ENCODE data around the gene MYADML2.
"Not testable (repeated sequence)": the region's sequence is repeated elsewhere in the genome, so short reads cannot be mapped to it uniquely, and the experiment has no call there.

MYADML2 gene

DNA sequence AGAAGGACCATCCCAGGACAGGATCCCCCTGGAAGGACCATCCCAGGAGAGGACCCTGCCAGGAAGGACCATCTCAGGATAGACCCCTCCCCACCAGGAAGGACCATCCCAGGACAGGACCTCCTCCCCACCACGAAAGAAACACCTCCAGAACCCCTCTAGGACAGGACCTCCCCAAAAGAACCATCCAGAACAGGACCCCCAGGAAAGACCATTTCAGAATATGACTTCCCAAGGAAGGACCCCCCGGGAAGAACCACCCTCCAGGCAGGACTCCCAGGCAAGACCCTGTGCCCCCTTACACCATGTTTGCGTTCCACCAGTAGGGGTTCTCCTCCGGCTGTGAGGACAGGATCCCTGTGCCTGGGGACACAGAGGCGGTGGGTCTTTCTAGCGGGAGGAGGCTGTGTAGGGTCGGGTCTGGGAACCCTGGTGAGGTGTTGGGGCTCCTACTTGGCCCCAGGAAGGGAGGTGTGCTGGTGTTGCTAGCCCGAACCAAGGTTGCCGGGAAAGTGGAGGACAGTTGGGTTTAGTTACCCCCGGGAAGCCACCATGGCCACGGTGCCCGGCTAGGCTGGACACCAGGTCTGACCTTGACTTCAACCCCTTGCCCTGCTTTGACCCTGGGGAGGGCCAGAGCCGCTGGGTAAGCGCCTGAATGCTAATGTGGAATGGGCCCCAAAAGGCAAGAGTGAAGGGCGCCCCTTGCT, 11.8 kb upstream of the MYADML2 start:
- no peak for DNase-seq

DNA sequence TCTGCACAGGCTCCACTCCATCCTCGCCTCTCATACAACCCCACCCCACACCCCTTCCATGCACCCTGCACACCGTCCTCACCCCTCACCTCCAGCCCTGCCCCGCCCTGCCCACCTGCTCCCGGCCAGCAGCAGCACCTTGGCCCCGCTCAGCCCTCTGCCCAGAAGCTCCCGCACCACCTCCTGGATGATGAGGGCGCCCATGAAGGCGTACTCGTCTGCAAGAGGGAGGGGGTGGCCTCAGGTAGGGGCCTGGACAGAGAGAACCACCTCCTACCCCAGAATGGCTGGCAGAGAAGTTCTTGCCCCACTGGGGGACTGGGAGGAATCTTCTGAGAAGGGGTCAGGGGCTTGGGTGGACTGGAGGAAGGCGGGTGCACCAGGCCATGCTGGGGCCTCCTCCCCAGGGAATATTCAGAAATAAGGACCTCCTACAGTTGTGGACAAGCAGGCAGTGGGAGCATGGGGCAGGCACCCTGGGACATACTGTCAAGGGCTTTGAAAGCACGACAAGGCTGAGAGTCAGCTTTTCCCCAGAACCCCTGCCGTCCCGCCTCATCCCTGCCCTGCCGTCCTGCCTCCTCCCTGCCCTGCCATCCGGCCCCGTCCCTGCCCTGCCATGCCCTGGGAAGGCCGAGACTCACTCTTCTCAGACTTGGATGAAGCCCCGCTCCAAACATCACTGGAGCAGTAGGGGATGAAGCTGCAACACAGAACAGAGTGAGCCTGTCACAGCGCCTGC, 10.8 kb upstream of the MYADML2 start:
- no peak for DNase-seq

DNA sequence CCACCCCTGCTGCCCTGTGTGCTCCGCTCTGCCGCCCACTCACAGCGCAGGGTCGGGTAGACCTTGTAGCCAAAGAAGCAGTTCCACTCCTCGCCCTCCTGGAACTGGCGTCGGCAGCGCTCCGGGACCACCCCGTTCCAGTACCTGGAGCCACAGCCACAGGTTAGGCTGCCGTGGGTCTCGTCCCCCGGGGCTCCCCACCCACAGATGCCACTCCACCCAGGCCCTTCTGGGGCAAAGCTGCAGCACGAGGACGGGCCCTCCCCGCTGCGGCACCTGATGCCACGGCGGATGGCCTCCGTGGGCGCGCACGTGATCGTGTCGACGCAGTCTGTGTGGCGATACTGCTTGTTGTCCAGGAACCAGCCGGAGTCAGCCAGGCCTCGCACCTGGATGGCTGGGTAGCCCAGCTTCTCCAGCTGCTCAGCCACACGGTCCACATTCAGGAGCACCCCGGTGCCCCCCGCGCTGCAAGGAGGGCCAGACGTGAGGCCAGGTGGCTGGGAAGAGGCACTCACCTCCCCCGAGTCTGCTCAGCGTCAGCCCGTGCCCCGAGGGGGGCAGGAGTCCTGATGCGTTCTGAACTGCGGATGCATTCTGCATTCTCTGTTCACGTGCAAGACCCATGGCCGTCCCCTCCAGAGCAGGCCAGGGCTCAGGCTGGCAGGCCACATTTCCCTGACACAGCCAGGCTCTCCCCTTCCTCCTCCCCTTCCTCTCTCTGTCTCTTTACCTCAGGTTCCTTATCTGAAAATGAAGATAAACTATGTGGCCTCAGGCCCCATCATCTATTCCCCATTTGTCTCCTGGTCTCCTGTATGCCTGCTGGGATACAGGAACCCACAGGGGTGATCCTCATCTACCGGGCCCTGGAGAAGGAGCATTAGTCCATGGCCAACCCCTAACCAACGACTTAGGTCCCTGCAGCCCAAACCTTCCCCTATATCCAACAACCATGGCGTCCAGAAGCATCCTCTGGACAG, 9.9 kb upstream of the MYADML2 start:
- no peak for DNase-seq

DNA sequence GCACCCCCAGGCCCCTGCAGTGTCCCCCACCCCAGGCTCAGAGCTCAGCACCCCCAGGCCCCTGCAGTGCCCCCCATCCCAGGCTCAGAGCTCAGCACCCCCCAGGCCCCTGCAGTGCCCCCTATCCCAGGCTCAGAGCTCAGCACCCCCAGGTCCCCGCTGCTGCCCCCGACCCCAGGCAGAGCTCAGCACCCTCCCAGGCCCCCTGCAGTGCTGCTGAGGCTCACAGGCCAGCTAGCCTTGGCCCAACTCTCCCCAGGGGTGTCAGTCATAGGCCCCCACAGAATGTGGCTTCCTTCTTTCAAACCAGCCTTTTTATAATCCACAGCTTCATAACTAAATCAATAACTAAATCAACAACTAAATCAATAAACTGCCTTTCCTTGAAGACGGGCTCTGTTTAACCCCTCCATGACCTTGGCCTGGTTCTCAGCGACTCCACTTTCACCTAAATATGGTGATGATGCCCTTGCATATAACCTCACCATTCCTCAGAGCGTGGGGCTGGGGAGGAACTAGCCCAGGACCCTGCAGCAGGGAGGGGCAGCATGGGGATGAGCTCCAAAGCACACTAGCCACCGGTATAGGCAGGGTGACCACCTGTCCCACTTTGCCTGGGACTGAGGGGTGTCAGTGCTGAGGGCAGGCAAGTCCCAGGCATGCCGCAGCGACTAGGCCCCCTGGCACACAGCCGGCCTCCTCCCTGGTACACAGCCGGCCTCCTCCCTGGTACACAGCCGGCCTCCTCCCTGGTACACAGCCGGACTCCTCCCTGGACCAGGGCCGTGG, 8.9 kb upstream of the MYADML2 start:
- no peak for DNase-seq

DNA sequence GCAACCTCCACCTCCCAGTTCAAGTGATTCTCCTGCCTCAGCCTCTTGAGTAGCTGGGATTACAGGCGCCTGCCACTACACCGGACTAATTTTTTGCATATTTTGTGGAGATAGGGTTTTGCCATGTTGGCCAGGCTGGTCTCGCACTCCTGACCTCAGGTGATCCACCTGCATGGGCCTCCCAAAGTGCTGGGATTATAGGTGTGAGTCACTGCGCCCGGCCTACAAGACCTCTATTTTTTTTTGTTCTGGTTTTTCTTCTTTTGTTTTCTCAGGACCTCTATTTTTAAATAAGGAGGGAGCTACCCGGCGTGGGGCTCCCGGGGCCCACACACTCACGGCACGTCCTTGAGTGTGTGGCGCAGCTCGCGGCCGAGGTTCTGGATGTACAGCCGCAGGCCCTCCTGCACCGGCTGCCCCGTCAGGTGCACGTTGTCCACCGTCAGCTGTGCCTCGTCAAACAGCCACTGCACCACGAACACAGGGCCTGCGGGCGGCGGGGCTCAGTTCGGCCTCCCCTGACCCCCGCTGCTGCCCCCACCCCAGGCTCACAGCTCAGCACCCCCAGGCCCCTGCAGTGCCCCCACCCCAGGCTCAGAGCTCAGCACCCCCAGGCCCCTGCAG, 8.1 kb upstream of the MYADML2 start:
- DNase-seq: no peak

DNA sequence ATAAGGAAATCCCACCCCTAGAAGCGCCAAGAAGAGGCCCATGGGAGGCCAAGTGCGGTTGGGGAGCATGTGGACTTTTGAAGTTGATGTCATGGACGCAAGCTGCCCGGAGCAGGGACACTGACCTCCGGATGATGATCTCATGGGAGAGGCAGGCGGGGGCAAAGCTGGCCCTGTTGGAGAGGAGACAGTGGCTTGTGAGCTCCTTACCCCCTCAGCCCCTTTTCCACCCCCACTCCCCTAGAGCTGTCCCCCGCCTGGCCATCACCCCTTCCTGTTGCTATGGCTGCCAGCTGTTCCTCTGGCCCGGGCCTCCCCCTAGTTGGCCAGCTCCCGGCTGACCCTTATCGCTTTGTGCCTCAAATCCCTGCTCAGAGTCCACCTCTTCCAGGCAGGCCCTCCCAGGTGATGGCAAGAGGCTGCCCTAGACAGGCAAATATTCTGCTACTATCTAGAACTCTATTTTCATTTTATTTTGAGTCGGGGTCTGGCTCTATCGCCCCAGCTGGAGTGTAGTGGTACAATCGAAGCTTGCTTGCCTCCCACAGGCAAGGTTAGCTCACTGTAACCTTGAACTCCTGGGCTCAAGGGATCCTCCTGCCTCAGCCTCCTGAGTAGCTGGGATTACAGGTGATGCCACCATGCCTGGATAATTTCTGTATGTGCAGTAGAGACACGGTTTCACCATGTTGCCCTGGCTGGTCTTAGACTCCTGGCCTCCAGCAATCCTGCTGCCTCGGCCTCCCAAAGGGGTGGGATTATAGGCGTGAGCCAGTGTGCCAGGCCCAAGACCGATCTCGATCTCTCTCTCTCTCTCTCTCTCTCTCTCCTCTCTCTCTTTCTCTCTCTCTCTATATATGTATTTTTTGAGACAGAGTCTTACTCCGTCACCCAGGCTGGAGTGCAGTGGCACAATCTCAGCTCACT, 7.4 kb upstream of the MYADML2 start:
- no peak for DNase-seq

DNA sequence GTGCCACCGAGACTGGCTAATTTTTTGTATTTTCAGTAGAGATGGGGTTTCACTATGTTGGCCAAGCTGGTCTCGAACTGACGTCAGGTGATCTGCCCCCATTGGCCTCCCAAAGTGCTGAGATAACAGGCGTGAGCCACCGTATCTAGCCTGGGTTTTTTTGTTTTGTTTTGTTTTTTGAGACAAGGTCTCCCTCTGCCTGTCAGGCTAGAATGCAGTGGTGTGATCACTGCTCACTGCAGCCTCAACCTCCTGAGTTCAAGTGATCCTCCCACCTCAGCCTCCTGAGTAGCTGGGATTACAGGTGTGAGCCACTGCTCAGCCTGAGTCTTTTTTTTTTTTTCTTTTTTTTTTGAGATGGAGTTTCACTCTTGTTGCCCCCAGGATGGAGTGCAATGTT, 6.4 kb upstream of the MYADML2 start:
- not testable (repeated sequence) for DNase-seq

DNA sequence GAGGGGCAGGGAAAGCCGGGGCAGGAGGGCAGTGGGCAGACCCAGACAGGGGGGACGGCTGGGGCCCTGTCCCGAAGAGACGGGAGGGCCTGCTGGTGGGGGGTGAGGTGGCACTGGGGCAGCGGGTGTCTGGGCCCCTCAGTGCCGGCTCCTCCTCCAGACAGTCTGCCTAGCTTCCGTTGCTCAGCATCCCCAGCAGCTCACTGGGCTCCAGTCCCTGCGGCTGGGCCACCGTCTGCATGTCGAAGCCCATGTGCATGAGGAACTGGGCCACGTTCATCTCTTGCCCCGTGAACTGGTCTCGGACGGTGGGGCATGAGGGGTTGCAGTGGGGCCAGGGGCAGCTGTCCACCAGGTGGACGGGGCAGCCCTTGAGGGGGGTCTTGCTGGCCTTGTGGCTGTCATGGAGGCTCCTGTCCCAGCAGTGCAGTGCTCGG, 5.8 kb upstream of the MYADML2 start:
- DNase-seq: no peak

DNA sequence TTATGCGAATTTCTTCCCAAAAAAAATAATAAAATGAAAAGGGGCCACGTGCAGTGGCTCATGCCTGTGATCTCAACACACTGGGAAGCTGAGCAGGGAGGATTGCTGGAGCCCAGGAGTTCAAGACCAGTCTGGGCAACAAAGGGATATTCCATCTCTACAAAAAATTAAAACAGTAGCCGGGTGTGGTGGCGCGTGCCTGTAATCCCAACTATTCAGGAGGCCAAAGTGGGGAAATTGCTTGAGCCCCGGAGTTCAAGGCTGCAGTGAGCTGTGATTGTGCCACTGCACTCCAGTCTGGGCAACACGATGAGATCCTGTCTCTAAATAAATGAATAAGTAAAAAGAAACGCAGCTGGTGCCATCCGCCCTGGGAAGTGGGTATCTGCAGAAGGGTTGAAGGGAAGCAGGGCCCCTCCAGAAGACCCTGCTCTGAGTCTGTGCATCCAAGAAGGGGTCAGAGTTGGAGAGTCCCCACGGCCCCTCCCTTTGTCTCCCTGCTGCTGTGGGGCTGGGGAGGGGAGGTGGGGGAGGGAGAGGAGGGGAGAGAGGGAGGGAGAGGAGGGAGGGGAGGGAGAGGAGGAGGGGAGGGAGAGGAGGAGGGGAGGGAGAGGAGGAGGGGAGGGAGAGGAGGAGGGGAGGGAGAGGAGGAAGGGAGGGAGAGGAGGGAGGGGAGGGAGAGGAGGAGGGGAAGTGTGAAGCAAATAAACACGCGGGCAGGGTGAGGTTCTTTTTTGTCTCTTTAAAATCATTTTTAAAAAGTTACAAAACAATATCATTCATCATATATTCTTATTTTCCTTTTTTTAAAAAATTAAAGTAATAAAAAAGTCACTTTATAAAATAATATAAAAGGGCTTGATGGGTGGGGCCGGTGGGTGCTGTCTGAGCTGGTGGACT, 5.0 kb upstream of the MYADML2 start:
- DNase-seq: no peak

DNA sequence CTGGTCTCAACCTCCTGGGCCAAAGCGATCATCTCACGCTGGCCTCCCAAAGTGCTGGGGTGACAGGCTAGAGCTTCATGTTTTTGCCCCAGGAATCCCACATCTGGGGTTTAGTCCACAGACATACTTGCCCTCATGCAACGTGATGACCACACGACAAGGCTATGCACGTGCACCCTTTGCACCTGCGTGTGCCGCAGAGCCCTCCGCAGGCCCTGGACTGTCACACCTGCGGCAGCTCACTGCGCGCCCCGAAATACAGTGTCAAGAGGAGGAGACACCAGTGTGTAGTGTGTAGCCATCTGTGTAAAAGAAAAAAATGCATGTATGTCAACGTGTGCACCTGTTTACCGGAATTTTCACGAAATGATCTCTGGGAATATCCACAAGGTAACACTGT, 3.5 kb upstream of the MYADML2 start:
- DNase-seq: no peak

DNA sequence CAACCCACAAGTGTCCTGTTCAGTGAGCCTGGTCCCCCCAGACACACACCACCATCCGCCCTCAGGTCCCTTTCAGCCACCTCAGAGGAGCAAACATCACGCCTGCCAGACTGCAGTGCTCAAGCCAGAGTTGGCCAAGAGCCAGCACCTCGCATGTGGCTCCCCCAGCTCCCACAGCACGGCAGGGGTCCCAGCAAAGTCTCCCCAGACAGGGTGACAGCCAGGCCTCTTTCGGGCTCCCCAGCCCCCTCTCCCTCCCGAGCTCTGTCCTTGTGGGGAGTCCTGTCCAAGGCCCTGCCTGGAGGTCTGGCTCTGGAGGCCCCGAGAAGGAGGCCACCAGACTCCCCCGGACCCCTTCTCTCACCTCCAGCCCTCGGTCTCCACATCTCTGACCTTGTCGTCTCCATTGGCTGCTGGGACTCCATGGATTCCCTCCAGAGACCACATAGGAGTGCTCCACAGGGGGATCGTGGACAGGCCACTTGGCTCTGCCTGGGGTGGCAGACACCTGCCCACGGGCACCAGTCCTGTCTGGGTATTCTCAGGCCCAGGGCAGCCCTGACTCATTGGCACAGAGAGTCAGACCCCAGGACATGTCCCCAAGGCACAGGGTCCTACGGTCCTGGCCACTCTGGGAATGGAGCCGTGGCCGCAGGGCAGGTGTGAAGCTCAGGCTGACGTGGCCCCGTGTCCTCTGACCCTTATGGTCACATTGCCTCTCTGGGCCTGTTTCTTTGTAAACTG, 1.8 kb upstream of the MYADML2 start:
- no peak for DNase-seq

DNA sequence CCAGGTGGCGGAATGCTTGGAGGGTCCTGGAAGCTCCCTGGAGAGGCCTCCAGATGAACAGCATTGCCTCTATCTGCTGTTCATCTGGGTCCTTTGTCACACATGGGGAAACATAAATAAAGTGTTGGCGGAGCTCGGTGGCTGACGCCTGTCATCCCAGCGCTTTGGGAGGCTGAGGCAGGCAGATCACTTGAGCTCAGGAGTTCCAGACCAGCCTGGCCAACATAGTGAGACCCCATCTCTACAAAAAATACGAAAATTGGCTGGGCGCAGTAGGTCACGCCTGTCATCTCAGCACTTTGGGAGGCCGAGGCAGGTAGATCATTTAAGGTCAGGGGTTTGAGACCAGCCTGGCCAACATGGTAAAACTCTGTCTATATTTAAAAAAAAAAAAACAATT, 2.2 kb downstream of the MYADML2 start:
- no peak for DNase-seq

DNA sequence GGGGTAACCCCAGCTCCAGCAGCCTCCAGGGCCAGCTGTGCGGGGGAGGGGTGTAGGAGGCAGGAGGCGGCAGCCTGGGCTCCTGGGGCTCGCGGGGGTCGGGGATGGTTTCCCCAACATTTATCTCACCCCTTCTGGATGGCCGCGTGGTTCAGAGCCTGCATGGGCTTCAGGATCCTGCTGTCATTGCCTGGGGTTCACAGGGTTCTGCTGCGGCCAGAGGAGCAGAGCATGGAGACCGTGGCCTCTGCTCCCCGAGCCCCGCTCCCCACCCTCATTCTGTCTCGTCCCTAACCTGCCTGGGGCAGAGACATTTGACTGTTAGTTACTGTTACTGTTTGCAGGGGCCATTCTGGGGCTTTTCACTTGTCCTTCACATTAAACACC, 4.9 kb downstream of the MYADML2 start:
- DNase-seq: no peak

DNA sequence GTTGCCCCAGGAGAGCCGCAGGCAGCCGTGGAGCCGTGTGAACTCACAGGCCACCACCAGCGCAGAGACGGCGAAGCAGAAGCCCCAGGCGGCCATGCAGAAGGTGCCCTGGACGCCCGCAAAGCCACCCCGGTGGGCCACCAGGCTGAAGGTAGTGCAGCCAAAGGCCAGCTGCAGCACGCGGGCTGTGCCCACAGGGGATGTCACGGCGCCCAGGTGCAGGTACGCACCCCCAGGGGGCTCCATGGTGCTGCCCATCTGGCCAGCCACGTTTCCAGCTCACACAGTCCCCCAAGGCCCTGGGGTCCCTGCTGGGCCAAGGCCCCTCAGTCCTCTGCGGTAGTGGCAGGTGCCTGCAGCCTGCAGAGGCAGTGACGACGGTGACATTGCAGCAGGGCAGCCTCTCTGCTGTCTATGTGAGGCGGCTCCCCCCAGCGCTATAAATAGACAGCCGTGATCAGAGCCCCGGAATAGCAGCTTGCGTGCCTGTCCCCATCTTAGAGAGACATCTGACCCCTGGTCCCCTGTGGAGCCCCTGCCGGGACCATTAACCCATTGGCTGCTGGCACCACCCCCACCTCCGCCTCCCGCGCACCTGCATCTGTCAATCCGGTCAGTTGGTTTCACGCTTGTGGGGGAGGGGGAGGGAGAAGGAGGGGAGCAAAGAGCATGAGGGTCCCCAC, 5.4 kb downstream of the MYADML2 start:
- DNase-seq: no peak

DNA sequence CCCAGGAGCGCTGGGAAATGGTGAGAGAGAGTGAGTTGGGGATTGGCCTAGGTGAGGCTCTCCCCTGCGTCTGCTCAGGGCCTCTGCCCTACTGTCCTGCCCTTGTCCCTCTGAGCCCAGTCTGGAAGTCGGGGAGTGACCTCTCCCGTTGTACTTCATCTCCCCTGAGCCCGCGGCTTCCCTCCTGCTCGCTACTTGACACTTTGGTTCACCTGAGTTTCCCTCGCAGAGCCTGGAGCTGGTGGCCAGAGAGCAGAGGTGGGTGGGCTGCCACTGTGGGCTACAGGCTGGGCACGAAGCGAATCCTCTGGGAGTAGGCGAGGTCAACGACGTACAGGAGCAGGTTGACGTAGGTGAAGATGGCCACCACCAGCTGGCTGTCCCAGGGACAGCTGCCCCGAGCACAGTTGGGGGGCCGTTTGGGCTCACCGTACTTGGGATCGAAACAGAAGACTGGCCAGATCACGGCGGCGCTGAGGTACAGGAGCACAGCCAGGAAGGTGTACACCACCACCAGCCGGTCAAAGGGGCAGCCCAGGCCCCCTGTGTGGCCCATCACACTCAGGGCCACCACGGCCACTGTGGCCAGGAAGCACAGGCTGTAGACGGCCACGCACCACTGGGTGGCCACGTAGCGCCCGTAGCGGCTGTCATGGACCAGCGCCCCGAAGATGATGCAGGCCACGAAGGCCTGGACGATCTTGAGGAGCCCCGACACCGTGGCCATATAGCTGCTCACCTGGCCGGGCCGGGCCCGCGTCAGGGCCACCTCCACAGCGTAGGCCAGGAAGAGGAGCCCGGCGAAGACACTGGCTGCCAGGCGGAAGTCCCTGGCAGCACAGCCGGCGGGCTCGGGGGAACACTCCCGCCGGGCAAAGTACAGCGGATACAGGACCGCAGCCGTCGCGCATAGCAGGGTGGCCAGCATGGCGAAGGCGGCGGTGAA, 6.2 kb downstream of the MYADML2 start:
- DNase-seq: no peak

DNA sequence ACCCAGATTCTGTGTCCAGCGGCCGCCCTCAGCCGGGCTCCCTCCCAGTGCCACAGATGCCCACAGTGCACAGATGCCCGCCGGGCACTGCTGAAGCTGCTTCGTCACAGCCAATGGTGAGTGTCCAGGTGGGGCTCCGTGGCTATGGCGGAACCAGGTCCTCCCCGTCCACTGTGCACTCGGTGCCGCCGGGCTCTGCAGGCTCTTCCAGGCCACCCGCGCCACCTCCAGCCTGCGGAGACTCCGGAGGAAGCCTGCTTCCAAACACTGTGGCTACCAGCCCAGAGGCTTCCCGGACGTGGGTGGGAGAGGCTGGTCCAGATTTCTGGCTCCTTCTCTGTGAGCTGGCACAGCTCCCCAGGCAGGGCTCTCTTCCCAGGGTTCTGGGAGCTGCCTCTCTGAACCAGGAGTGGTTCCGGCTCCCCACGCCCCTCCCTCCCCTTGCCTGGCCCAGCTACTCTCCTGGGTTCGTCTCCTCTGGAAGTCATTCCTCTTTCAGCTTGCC, 7.1 kb downstream of the MYADML2 start:
- no peak for DNase-seq

DNA sequence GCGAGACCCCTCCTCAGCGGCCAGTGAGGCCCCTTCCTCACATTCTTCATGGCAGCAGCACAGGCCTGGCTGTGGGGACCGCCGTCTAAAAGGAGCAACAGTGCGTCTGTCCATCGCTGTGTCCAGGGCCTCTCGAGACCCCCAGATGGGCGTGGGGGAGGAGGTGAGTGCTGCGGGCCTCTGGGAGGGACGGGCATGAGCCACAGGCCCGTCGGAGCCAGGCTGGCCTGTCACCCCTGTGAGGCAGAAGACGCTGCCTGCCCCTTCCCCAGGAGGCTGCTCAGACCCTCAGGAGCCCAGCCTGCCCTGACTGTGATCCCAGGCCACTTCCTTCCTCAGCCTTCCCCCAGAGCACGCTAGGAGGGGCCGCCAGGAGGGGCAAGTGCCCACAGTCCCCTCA, 7.8 kb downstream of the MYADML2 start:
- DNase-seq: no peak

Measured in activated naive CD4-positive, alpha-beta T cell treated with anti-CD3 and anti-CD28 coated beads, Interleukin-2, amount 50 U/mL, for 16 hours (primary cell).